Astrocyte (in vitro differentiated cells and primary cell): ENCODE results near the gene TRPM4.

Experiments used
- CTCF ChIP-seq: IDR thresholded peaks from 2 replicates; pipeline ENCODE4 v1.5.1; 2011; ENCODE audit warnings: low read depth, mild to moderate bottlenecking, inconsistent platforms, low read length, moderate library complexity; ENCODE audit not compliant: insufficient read depth
- EZH2 ChIP-seq: IDR thresholded peaks from 2 replicates; pipeline ENCODE4 v1.6.1; 2012; ENCODE audit warnings: mild to moderate bottlenecking, low read length, inconsistent platforms; ENCODE audit not compliant: insufficient read depth

DNA sequence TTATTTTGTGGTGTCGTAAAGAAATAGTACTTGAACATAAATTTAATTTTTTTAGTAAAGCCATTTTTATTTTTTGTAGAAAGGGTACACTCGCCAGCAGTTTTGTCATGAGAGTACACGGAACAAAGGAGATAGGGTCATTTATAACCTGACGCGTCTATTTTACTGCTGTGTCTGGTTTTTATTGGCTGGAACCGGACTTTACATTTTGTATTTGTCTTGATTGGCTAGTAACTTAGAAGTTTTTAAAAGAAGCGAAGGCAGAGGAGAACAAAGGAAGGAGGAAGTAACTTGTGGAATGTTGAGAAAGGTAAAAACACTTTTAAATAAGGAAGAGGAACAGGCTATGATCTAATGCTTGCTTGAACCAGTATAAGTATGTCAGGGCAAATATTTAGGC lies 43.5 kb downstream of the TRPM4 start:
- TF ChIP-seq EZH2, result no peak
- no peak for TF ChIP-seq CTCF
